HCT116 (cell line): Measurements from ENCODE around the gene JAK1.

ENCODE experiments used
- CEBPB ChIP-seq: IDR thresholded peaks from 2 replicates; pipeline ENCODE4 v1.6.1; 2012; ENCODE audit warnings: low read depth
- EGR1 ChIP-seq: IDR thresholded peaks from 2 replicates; pipeline ENCODE4 v1.6.1; 2012; ENCODE audit warnings: low read depth
- EZH2 ChIP-seq: fragments of 200-600 bp; sonication (generic); IDR thresholded peaks from 2 replicates; pipeline ENCODE4 v1.6.1; 2017; ENCODE audit warnings: antibody characterized with exemption, mixed run types
- EZH2phosphoT487 ChIP-seq: fragments of 200-600 bp; IDR thresholded peaks from 2 replicates; pipeline ENCODE4 v1.6.1; 2018; ENCODE audit warnings: antibody characterized with exemption, borderline replicate concordance
- JUND ChIP-seq: IDR thresholded peaks from 2 replicates; pipeline ENCODE4 v1.6.1; 2012
- POLR2A ChIP-seq: IDR thresholded peaks from 2 replicates; pipeline ENCODE4 v1.7.0; 2011; ENCODE audit warnings: borderline replicate concordance; ENCODE audit not compliant: insufficient read depth, insufficient read length; ENCODE audit errors: extremely low read depth
- POLR2AphosphoS5 ChIP-seq: IDR thresholded peaks from 2 replicates; pipeline ENCODE4 v1.6.1; 2011; ENCODE audit warnings: mild to moderate bottlenecking, low read depth, low read length, moderate library complexity
- YY1 ChIP-seq: IDR thresholded peaks from 2 replicates; pipeline ENCODE4 v1.6.1; 2011; ENCODE audit warnings: low read length, low read depth, moderate library complexity, mild to moderate bottlenecking; ENCODE audit not compliant: insufficient replicate concordance; ENCODE audit errors: extremely low read depth
- TF ChIP-seq, protein P1 (sequence below): IDR thresholded peaks from 2 replicates; pipeline ENCODE4 v1.6.1; 2012
- TF ChIP-seq, protein P2 (sequence below), 3 experiments: fragments of 200-600 bp in 1 of 3; sonication (generic) in 1 of 3; IDR thresholded peaks in 2 of 3; conservative IDR thresholded peaks in 1 of 3; 2 replicates each; pipeline ENCODE4 v1.5.1; 2012 to 2017; ENCODE audit warnings: low read depth in 2 of 3, low read length in 2 of 3, antibody characterized with exemption in 1 of 3, borderline replicate concordance in 1 of 3, control low read depth in 1 of 3, mild to moderate bottlenecking in 1 of 3, mixed read lengths in 1 of 3, mixed run types in 1 of 3, moderate library complexity in 1 of 3; ENCODE audit not compliant: insufficient read depth in 1 of 3
- TF ChIP-seq, protein P3 (sequence below): IDR thresholded peaks from 2 replicates; pipeline ENCODE4 v1.6.1; 2012

DNA sequence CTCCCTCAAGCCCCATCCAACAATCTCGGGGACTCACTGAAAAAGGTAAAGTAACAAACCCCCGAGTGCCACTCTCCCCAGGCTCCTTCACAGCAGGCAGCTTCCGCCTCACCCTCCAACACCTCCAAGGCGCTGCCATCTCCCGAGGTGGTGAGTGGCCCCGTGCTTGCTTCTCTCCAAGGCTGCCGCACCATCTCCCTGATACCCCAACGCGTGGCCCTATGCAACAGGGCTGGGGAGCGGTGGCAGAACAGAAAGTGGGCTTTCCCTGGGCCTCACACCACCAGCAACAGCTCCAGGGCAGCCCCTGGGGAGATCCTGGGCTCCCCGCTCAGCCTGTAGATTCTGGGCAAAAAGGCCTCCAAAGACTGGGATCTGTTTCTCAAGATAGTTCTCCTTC is 116.4 kb downstream of the JAK1 start:
- TF ChIP-seq, protein P1, sequence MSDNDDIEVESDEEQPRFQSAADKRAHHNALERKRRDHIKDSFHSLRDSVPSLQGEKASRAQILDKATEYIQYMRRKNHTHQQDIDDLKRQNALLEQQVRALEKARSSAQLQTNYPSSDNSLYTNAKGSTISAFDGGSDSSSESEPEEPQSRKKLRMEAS = no peak
- TF ChIP-seq YY1 = no peak
- TF ChIP-seq CEBPB = no peak
- TF ChIP-seq POLR2A = no peak
- TF ChIP-seq EGR1 = no peak
- TF ChIP-seq POLR2AphosphoS5 = no peak
- TF ChIP-seq EZH2phosphoT487 = no peak
- TF ChIP-seq, protein P2, sequence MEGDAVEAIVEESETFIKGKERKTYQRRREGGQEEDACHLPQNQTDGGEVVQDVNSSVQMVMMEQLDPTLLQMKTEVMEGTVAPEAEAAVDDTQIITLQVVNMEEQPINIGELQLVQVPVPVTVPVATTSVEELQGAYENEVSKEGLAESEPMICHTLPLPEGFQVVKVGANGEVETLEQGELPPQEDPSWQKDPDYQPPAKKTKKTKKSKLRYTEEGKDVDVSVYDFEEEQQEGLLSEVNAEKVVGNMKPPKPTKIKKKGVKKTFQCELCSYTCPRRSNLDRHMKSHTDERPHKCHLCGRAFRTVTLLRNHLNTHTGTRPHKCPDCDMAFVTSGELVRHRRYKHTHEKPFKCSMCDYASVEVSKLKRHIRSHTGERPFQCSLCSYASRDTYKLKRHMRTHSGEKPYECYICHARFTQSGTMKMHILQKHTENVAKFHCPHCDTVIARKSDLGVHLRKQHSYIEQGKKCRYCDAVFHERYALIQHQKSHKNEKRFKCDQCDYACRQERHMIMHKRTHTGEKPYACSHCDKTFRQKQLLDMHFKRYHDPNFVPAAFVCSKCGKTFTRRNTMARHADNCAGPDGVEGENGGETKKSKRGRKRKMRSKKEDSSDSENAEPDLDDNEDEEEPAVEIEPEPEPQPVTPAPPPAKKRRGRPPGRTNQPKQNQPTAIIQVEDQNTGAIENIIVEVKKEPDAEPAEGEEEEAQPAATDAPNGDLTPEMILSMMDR (IDR thresholded peaks at IDR 0.05 in 2 of 3, conservative IDR thresholded peaks at IDR 0.05 in 1 of 3; ENCODE audit: borderline replicate concordance in 1 of 3, insufficient read depth in 1 of 3, low read depth in 2 of 3, low read length in 2 of 3) = no peak
- no peak for TF ChIP-seq EZH2
- TF ChIP-seq, protein P3, sequence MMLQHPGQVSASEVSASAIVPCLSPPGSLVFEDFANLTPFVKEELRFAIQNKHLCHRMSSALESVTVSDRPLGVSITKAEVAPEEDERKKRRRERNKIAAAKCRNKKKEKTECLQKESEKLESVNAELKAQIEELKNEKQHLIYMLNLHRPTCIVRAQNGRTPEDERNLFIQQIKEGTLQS = no peak
- no peak for TF ChIP-seq JUND
